G401 (cell line): Measurements from ENCODE around the gene IRF2BPL. TPM values are rescaled to one million over a fixed set of nuclear protein-coding genes. Genes with fewer than 3 reads are reported as not detected.
"Not testable (repeated sequence)": the region's sequence is repeated elsewhere in the genome, so short reads cannot be mapped to it uniquely, and the experiment has no call there.

ENCODE experiments used
- DNase-seq: peaks from one replicate; pipeline ENCODE4 v3.0.0-alpha.2; 2015; ENCODE audit warnings: low spot score
- in situ Hi-C: cut with HindIII; loops from 2 replicates; pipeline ENCODE4 v1.10.0; 2016; ENCODE audit warnings: low sequenced_read_pairs, mixed read lengths
- total RNA-seq: library from RNA; depleted of rRNA; stranded (reverse); fragments of >200 nt; shearing (Covaris generic); gene quantifications from 2 replicates; pipeline ENCODE4 v1.2.3, GENCODE V29; 2014

IRF2BPL gene
- total RNA-seq, 1 experiment from 2014 or later, result 59.4 TPM

DNA sequence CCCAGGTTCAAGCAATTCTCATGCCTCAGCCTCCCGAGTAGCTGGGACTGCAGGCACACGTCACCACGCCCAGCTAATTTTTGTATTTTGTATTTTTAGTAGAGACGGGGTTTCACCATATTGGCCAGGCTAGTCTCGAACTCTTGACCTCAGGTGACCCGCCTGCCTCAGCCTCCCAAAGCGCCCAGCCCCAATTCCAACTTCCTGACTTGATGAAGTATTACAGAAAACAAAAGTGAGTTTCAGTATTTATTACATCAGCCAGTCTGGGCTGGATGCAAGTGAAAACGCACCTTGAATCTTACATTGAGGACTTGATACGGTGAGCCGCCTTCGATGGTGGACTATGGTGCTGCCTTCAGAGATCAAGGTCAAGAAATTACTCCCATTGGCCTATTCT, 7.1 kb downstream of the IRF2BPL start:
- in situ Hi-C loops, DNase-seq: not testable (repeated sequence)

DNA sequence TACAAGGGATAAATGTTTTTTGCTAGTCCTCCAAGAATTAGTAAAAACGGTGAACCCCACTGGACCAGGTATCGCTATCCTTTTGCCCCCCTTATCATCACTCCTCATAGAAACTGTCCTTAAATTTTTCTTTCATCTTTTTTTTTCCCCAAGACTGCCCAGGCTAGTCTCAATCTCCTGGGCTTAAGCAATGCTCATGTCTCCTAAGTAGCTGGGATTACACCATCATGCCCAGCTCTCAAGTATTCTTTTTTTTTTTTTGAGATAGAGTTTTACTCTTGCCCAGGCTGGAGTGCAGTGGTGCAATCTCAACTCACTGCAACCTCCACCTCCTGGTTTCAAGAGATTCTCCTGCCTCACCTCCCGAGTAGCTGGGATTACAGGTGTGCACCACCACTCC, 9.7 kb downstream of the IRF2BPL start:
- in situ Hi-C loops, result no loop called here
- no peak for DNase-seq

DNA sequence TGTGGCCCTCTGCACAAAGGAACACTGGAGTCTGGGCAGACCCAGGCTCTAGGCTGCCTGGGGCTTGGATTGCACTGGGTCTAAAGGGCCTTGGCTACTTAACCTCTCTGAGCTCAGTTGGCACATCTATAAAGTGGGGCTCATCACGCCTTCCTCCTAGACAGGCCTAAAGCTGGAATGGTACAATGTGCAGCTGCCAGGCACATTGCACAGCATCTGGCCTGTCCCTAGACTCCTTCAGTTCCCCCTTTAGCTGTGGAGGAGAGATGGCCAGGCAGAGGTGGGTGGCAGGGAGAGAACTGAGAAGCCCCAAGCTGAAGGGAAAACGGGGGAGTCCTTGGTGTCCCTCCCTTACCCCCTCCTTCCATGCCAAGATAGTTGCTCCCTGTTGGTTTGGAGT, 10.8 kb downstream of the IRF2BPL start:
- no peak for DNase-seq
- in situ Hi-C loops, result no loop called here

DNA sequence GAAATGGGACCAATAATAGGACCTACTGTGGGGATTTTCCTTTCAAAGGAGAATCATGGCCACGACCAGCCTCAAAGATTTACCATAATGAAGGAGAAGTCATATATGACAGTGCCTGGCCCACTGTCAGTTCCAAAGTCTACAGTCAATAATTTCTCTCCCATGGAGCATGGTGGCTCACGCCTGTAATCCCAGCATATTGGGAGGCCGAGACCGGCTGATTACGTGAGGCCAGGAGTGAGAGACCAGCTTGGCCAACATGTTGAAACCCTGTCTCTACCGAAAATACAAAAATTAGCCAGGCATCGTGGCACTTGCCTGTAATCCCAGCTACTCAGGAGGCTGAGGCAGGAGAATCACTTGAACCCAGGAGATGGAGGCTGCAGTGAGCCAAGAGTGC, 13.8 kb downstream of the IRF2BPL start:
- no peak for DNase-seq
- in situ Hi-C loops, result no loop called here

DNA sequence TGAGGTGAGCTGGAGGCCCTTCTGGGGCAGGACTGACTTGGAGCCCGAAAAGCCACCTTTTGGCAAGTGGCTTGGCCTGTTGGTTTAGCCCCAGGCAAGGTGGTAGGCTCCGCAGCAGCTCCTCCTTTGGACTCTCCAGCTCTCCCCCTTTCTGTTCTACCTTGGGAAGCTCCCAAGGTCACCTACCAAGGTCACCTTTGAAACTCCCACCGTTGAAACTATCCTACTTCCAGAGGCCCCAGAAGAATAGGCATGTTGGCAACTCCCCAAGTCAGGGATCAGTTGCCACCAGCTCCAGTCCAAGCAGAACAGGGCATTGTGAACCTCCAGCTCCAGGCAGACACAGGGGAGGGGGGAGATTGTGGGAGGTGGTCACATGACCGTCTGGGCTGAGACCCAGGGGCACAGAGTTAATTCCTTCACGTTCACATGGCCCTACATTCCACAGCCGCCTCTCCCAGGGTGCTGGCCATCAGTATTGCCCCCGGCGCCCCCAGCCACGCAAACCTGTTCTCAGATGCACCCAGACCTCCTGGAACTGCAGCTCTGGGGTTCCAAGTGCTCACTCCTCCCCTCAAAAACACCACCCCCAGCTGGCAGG, 14.4 kb downstream of the IRF2BPL start:
- DNase-seq, result peak; percentile 34
- in situ Hi-C loops, result no loop called here

DNA sequence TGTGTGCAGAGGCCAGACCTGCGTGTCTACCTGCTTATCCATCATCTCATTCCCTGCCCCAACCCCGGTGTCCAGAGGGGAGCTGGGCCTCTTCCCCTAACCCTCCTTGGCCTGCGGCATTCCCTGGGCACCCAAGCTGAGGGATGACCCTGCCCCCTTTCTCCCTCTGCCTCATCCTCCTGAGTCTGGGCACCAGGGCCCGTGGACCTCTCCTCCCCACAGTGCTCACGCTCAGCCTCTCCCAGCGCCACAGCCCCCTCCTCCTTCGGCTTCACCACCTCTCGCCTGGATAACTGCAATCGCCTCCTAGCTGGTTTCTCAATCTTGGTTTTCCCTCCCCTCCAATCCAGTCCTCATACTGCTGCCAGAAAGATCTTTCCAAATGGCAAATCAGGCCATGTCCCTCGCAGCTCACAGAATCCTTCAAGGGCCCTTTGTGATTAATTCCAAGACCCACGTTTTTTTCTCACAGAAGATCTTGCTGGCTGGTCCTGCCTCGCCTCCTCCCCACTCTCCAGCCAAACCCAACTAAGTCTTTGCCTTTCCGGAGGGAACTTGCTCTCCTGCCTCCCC, 16.2 kb downstream of the IRF2BPL start:
- in situ Hi-C loops, result no loop called here

DNA sequence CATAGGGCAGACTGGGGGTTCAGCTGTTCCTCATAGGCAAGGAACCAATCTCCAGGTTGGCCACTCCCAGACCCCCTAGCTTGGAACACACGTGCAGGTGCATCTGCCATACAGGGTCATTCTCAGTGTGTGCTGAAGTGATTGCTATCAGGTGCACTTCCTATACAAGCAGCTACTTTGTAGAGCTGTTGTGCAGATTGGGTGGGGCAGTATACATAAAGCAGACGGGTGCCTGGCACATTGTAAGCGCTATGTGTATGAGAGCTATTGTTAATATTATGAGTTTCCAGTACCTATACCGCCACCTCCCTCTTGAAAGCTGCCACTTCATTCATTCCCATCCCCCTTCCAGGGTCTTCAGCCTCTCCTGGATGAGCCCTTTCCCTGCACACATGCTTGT, 17.3 kb downstream of the IRF2BPL start:
- no peak for DNase-seq
- in situ Hi-C loops, result no loop called here

More for the DNA sequence above, 16.2 kb downstream of the IRF2BPL start:
- no peak for DNase-seq

DNA sequence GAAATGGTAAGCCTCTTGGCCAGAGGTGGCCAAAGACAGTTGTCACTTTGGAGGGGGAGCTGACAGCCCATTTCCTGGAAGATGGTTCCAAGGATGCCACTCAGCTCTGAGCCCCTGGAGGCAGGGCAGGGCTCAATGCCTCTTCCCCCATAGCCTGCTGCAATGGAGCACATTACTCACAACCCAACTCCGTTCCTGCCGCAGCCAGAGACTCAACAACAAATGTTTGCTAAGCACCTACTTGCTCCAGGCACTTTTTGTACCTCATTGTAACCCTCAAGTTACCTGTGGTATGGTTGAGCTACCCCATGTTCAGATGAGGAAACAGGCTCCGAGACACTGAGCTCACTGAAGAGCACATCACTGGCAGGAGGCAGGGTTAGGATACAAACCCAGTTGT, 19.5 kb downstream of the IRF2BPL start:
- DNase-seq, result no peak
- in situ Hi-C loops, result no loop called here

DNA sequence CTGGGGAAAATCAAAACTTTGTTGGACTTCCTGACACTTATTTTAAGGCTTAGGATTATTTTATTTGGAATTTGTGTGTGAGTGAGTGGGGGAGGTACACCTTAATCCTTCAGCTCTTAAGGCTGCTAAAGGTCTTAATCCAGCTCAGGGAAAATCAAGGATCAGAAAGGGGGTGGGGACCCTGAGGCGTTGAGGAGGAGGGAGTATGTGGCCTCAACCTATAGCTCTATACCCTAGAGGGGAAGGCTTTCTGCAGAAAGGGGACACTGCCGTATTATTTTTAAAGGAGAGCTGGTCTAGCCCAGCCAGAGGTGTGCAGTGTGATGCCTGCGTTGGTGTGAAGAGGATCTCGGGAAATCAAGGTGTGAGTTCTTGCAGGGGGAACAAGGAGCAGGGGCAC, 20.0 kb downstream of the IRF2BPL start:
- in situ Hi-C loops, result no loop called here
- no peak for DNase-seq

DNA sequence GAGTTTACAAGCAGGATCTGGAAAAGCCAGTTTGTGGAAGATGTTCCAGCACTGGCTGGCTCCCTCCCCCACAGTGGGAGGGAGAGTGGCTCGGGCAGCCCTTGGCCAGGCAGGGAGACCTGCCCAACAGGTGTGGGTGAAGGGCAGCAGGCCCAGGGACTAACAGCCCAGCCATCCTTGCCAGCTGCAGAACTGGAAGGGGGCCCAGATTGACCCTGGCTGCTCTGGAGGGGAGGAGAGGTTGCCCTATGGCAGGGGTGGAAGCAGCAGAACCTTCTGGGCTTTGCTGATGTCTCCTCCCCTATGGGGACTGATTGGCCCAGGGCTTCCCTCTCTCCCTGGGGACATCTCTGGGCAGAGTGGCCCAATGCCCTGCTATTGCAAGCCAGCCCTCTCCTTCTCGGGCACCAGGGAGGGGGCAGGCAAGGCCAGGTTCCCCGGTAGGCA, 20.5 kb downstream of the IRF2BPL start:
- in situ Hi-C loops, result no loop called here
- DNase-seq, result no peak

DNA sequence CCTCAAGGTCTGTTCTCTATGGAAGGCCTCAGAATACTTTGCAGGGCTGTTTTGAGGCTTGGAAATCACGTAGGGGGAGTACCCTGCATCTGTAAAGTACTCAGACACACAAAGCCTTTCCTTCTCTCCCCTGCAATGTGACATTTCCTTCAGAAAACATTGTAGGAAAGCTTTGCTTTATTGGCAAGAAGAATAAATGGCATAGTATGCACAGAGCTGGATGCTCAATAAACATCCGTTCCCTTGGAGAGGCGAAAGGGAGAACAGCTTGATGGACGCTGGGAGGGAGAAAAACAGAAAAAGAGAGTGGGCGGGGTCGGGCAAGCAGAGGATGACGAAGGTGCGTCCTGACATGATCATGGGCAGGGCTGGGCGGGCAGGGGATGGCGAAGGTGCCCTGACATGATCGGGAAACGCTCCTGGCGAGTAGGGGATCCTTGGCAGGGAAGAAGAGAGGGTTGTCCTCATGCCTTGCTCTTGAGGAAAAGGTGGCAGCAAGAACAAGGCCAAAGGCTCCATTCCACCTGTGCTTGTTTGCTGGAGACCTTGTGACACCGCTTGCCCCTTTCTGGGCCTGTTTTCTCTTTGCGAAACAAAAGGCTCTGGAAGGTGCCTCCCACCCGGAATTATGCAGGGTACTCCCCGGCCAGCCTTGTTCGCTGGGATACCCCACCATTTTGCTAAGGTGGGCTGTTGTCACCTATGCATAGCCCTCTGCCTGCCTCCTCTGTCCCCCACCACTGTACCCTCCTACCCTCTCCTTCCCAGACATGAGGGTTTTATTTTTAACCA, 21.1 kb downstream of the IRF2BPL start:
- in situ Hi-C loops, result no loop called here
- DNase-seq, result no peak

DNA sequence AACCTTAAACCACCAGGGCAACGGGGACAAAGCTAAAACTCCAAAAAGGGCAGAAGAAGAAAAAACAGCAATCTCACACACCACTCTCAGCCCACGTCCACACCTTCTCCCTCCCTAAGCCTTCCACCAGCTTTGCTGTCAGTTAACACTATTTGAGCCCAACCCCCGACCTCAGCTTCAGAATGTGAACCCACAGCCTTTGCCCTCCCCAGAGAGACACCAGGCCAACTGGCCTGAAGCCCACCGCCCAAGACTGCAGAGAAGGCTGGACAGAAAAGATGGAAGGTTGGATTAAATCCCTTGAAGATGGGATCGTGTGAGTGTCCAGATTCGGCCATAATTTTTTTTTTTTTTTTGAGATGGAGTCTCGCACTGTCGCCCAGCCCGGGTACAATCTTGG, 22.4 kb downstream of the IRF2BPL start:
- in situ Hi-C loops, result no loop called here
- no peak for DNase-seq

DNA sequence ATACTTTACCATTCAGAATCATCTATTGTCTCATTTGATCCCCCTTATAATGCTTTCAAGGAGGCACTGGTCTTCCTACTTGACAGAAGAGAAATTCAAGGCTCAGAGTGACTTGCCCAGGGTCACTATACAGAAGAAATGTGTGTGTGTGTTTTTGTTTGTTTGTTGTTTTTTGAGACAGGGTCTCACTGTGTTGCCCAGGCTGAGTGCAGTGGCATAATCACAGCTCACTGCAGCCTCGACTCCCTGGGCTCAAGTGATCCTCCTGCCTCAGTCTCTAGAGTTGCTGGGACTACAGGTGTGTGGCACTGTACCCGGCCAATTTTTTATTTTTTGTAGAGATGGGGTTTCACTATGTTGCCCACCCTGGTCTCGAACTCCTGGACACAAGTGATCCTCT, 22.9 kb downstream of the IRF2BPL start:
- DNase-seq, result no peak
- in situ Hi-C loops, result no loop called here

DNA sequence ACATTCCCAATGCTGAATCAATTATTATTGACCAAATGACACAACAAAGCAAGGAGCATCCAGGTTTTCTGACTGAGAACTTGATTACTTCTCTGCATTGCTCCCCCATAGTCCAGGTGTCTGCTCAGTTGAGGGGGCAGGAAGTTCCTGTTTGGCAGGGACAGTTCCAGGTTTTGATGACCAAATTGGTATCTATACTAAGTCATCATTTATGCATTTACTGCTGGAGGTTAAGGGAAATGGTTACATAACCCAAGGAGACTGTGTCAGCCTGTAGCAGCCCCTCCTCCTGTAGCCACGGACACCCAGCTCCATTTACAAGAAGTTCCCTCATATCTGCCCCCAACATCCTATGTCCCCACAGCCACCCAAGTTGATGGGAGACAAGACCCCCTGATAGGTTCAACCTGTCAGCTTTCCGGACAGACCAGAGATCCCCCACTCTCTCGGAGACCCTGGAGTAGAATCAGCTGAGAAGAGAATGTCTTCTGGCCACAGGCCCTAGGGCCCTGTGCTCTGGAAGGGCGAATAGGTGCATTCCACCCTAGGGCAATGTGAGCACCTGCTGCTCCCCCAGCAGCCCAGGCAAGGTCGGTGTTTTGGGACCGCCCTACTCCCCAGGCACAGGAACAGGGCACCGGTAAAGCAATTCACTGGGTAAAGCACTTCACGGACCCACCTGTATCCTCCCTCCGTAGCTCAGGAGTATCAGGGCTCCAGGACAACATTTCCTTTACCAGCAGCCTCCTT, 23.6 kb downstream of the IRF2BPL start:
- in situ Hi-C loops, result no loop called here
- DNase-seq, result no peak

DNA sequence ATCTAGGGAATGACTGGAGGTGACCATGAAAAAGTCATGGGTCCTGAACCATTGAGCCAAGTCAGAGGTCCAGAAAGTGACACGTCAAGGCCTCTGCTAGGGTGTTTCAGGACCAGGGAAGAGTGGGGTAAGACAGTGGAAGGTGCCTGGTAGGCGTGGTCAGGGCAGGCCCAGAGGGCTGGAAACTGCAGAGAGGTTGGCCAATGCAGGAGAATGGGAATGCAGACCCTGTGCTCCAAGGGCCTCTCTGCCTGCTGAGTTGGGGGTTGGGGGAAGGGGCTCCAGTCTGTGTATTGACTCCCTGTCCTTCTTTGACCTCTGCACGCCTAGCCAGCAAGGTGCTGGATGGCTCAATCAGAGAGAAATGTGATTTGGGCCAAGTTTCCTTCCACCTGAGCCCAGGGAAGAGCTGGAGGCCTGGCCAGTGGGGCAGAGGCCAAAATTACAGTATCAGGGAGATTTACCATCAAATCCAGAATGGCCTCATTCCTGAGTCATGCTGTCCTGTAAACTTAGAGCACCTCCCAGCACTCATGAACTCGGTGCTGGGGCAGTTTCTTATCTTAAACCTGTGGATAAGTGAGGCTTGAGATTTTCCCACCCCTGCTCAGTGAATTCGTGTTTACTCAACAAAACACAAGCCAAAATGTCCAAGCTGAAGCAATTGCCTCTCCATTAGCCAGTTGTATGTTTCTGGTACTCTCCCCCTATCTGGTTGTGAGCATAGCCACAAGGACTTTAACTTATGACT, 24.4 kb downstream of the IRF2BPL start:
- in situ Hi-C loops, result no loop called here
- DNase-seq, result no peak

DNA sequence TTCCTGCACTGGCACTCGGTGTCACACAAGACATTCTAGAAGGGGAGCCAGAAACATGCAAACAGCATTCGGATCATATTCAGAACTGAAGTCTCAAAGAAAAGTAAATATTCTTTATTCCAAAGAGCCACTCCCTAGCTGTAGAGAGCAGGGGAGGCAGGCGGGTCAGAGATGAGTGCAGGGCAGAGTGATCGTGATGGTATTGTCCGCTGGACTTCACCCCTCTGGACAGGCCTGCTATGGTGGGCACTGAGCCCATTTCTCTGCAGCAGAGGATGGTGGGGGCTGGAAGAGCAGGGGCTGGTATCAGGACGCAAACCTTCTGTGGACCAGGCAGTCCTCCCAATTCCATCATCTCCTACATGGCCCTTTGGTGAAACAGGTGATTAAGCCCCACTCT, 25.6 kb downstream of the IRF2BPL start:
- in situ Hi-C loops, result no loop called here
- DNase-seq, result no peak

DNA sequence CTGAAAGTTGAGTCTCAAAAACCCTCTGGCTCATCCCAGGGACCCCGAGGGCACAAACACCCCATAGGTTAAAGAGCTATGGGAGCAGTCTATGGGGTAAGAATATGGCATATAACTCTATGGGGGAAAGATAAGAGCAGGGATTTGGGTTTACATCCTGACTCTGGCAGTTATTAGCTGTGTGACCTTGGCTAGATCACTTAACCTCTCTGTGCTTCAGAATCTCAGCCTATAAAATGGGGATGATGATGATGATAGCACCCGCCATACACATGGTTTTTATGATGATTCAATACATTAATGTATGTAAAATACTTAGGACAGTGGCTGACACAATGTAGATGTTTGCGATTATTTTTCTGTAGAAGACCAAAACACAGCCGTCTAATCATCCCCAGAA, 26.2 kb downstream of the IRF2BPL start:
- no peak for DNase-seq
- in situ Hi-C loops, result no loop called here

DNA sequence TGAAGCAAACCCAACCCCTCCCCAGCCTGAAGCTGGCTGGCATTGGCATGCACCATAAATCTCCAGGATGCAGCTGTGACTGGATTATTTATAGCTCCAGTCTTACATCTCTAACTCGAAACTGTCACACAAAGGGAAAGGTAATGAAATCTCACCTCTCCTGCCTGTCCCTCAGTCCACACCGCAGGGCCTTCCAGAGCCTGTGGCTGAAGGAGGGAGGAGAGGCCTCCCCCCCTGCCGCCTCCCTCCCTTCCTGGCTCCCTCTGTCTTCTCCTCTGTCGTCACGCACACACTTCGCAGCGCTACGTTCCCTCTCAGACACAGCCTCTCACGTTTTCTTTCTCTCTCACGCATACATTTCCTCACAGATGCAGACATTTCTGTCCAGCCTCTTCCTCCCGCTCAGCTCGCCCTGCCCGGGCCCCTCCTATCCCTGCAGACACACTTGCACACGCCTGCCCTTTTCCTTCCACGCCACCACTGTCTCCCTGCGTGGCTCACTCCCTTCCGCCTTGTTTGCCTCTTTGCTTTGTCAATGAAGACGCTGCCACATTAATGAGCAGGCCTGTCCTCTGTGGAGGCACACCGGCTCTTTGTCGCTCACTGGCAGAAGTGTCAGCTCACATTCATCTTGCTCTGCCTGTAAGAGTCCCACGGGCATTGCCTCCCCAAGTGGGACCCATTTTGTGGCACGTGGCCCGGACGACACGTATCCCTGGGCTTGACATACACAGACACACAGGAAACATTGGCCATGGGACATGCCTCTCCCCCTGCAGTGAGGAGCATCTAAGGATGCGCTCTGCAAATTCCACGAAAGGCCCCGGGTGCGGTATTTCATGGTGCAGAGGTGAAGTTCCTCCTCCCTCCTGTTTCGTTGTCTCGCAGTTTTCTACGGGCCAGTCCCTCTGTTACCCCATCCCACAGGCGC, 27.9 kb downstream of the IRF2BPL start:
- DNase-seq, result peak; percentile 66
- in situ Hi-C loops, result no loop called here
